ENCODE results near the gene RNF182.
"Not testable (repeated sequence)": the region's sequence is repeated elsewhere in the genome, so short reads cannot be mapped to it uniquely, and the experiment has no call there.

Gene RNF182

DNA sequence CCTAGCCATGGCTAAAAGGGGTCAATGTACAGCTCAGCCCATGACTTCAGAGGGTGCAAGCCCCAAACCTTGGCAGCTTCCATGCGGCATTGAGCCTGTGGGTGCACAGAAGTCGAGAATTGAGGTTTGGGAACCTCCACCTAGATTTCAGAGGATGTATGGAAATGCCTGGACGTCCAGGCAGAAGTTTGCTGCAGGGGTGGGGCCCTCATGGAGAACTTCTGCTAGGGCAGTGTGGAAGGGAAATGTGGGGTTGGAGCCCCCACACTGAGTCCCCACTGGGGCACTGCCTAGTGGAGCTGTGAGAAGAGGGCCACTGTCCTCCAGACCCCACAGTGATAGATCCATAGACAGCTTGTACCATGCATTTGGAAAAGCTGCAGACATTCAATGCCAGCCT, 47.9 kb downstream of the RNF182 start:
- DNase-seq, result not testable (repeated sequence)

GRCh38 chr6:13973422-13973821, 48.7 kb downstream of the RNF182 start:
- not testable (repeated sequence) for DNase-seq

DNA sequence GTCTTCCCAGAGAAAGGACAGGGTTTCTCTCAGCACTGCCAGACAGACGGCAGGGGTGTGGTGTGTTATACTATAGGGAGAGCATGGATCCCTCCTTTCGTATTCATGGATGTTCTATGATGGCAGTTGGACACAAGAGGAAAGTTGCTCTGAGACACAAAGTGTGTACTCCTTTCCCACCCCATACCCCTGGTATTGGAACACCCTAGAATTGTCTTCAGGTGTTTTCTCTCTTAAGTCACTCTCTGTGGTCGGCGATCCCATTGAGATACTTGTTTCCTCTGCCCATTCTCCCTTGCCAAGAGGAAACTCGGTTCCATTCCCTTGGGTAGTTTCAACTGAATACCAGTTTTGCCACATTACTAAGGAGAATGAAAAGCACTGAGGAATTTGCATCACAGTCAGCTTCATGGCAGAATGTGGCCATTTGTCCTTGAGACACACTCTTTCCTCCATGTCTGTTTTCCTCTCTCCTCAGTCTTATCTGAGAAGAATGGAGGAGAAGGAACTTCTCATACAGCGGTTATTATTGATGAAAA, 53.4 kb downstream of the RNF182 start:
- no peak for DNase-seq

DNA sequence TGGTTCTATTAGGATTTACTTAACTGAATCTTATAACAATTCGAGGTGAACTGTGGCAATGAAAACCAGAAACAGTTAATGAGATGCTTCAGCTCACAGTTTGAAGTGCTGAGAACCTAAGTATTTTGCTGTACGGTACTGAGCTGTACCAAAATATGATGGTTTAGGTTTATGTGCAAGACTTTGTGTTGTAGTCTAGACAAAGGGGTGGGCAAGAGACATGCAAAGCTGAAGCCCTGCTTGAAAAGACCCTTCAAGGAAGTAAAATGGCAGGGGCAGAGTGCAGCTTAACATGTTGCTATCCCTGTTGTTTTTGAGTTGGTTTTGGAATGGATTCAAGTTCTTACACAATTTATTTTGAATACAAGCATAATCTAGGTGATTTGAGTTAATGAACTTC, 54.0 kb downstream of the RNF182 start:
- no peak for DNase-seq

DNA sequence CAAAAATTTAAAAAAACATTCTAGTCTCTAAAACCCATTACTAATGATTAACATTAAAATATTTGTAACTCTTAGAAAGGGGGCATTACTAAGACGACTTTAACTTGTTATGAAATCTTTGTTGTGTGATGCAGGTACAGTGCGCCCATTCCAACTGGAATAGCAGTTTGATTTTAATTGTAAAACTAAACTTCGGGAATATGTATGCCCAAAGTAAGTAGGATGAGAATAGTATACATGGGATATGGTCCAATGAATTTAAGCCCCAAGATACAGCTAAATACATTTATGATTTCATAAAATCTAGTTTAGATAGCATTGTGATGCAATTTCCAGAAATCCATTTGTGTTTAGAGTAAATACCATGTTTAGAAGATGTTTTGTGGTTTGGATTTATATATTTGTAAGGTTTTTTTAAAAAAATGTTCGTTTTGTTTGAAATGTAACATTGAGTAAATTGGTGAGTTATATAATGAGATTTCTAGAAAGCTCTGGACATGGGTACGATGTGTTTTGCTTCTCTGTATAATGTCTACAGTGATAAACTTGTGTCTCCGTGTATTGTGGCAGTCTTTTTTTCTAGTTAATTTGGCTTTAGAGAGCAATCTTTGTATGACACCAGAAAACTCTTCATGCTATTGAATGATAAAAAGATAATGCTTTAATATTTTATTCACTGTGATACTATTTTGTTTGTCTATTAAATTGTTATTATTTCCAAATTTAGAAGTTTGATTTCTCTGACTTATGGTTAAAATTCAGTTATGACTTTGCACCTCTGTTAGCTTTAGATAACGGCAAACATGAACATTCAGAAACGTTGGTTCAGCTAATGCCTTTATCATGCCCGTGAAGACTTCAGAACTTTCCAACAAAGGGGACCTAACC, 54.8 kb downstream of the RNF182 start:
- no peak for DNase-seq

DNA sequence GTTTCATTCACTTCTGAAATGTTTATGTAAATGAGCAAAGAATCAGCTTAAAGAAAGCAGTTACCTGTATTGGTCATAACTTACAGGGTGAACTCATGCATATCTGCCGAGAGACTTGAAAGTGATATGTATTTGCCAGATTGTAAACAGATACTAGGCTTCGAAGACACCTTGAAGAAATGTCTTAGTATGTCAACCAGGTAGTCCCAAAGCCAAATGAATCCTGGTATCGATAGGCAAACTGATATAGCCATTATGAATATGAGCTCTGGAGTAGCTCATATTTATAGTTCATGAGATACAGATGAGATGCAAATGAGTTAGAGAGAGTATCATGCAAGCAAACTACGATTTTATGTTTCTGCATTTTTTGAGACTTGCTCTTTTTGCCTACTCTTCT, 55.8 kb downstream of the RNF182 start:
- peak; percentile 56 to 70 for DNase-seq

- no peak for DNase-seq
Measured at GRCh38 chr6:13985663-13986325, 61.0 kb downstream of the RNF182 start.

DNA sequence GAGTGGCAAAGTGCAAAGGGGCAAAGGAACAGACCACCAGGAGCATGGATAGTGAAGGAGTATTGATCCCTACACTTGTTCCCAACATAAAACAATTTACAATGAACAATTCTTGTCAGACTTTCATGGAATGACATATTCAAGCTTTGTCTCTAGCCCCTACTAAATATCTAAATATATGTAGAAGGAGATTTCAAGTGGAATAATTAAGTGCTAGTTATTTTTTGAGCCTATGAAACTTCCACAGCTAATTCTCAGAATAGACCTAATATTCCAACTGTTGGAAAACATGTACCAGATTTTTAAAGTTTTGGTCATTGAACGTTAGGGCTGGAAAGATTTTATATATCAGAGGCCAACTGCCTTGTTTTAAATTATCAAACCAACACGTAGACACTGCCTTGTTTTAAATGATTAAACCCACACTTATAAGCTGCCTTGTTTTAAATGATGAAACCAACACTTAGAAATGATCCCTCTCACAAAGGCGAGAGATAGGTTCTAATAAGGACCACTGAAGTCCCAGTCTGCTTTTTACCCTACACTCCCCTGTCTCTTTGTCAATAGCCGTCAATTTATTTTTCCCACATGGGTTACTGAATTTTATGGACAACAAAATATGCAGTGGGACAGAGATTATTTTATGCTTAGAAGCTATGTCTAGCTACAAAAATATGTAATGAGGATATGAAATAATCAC, 62.1 kb downstream of the RNF182 start:
- DNase-seq, result no peak

DNA sequence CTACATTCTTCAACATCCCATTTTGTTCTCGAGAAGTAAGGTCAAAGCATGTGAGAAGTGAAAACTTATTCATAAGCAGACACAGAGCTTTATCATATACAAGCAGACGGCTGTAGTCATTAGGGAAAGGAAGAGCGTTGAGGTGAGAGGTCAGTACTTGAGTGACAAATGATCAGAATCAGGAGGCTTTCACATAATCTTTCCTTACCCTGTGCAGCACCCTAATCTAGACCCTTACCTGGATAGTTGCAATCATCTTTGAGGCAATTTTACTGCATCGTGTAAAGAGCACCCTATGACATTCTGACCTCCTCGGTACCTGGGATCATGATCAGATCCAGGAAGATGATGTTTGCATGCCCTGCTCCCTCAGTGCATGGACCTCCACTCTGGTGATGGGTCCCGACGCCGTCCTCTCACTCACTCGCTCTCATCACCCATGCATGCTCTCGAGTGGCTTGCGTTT, 62.7 kb downstream of the RNF182 start:
- no peak for DNase-seq

DNA sequence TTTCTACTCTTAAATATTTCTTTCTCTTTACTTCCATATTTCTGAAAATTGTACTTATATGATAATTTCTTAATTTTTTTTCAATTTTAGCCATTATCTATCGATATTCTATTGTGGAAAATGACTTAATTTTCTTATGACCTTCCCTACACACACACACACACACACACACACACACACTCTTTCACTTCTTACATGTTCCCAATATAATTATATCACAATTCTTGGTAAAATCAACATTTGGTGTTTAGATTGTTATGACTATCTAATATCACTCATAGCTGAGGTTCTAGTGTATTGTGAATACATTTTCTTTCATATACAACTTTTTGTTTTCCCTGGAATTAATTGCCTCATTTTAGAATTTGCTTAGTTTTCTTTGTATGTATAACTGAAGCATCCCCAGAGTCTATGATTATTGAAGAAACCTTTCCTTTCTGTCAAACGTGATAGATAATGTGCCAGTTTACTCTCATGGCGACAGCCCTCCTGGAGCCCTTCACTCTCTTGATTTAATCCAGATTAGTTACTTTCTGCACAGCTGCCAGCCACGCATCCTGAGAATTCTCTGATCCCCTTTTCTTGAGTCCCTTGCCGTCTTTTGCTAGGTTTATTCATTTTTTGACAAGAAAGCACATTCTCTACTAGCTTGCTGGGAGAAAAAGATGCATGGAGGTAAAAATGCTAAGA, 63.4 kb downstream of the RNF182 start:
- DNase-seq, result no peak

DNA sequence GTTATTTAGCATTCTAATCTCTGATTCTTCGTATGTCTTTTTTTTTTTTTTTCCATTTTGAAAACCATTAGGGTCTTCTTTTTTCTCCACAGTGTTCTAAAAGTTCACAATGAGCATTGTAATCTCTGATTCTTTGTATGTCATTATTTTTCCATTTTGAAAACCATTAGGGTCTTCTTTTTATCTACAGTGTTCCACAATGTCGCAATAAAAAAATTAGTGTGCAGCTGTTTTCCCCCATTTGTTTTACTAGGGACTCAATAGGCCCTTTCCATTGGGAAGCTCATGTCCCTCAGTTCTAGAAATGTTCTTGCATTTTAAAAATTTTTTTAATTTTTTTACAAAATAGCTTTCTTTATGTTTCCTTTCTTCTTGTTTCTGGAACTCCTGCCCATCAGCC, 64.2 kb downstream of the RNF182 start:
- no peak for DNase-seq

- no peak for DNase-seq
Measured at GRCh38 chr6:13989496-13990144, 64.9 kb downstream of the RNF182 start.

DNA sequence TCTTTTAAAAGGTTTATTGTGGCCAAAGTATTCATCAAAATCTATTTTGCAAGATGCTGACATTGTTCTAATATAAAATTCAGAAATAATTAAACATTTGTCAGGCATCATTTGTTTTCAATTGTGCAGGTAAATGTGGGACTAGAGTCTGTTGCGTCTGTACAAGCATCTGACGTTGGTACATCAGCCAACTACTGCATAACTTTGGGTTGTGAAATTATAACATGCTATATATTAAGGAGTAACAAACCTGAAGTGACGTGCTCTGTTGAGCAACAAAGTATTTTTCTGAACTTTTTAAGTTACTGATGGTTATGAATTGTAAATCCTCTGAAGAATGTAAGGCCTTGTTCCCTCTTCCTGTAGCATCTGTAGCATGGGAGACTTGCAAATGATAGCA, 66.0 kb downstream of the RNF182 start:
- DNase-seq, result no peak

- no peak for DNase-seq
Measured at GRCh38 chr6:13991393-13991792, 66.6 kb downstream of the RNF182 start.

DNA sequence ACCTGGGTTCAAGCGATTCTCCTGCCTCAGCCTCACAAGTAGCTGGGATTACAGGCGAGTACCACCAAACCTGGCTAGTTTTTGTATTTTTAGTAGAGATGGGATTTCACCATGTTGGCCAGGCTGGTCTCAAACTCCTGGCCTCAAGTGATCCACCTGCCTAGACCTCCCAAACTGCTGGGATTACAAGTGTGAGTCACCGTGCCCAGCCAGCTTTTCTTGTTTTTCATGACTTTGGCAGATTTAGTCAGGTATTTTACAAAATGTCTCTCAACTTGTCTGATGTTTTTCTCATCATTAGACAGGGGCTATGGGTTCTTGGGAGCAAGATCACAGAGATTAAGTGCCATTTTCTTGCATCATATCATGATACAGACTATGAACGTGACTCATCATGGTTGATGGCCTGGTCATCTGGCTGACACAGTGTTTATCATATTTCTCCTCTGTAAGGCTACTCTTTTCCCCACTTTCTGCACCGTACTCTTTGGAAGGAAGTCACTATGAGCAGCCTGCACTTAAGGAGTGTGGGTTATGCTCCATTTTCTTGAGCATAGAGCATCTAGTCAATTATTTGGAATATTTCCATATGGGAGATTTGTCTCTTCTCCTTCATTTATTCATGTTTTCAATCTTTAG, 67.8 kb downstream of the RNF182 start:
- no peak for DNase-seq

- DNase-seq, result no peak
Measured at GRCh38 chr6:13993416-13993815, 68.7 kb downstream of the RNF182 start.

- DNase-seq, result no peak
Measured at GRCh38 chr6:13998356-13998755, 73.6 kb downstream of the RNF182 start.

- DNase-seq, result no peak
Measured at GRCh38 chr6:14000901-14001300, 76.1 kb downstream of the RNF182 start.

DNA sequence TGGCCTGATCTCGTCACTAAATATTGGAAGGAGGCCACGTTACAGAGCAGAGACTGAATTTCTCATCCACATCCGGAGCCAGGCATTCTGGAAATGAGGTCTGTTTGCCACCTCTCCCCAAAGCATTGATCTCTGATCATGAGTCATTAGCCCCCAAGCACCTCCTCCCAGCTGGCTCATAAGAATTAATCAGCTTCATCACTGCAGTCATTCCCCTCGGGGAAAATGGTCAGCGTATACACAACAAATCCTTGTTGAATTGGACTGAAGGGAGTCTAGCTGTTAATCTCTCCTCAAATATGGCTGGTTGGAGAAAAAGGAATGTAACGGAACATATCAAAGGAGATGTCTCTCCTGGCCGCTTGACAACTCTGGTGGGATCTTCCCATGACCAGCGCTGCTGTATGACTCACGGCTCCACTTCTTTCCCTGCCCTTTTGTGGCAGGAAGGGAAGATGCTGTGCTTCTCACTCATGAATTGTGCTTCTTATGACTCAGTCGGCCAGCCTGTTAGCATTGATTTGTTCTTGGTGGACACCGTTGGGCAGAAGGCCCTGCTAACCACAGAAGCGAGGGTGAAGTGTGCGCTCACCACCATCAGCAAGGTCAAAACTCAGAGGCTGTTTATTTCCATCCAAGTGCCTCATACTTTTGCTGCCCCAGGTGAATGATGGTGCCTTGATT, 76.7 kb downstream of the RNF182 start:
- no peak for DNase-seq

- no peak for DNase-seq
Measured at GRCh38 chr6:14002176-14002947, 77.6 kb downstream of the RNF182 start.

Measured in NCI-H526 (cell line).